Measurements from ENCODE around the gene NTM.

Gene NTM

DNA sequence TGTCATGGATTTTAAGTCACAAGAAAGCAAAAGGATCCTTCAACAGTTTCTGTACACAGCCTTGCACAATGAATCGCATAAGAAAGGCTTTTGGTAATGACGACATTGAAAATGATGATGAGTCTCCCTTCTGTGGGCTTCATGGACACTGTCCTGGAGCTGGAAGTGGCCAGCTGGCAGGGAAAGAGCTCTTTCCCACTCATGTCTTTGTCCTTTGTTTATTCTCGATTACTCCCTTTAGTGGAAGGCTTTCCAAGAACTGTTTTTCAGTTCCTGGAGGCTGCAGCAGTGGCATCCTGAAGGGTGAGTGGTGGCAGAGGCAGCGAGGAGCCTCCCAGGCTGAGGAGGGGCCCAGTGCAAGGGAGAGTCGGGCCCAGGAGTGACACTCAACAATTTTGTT is 505.2 kb downstream of the NTM start:
- TF ChIP-seq, protein P1, sequence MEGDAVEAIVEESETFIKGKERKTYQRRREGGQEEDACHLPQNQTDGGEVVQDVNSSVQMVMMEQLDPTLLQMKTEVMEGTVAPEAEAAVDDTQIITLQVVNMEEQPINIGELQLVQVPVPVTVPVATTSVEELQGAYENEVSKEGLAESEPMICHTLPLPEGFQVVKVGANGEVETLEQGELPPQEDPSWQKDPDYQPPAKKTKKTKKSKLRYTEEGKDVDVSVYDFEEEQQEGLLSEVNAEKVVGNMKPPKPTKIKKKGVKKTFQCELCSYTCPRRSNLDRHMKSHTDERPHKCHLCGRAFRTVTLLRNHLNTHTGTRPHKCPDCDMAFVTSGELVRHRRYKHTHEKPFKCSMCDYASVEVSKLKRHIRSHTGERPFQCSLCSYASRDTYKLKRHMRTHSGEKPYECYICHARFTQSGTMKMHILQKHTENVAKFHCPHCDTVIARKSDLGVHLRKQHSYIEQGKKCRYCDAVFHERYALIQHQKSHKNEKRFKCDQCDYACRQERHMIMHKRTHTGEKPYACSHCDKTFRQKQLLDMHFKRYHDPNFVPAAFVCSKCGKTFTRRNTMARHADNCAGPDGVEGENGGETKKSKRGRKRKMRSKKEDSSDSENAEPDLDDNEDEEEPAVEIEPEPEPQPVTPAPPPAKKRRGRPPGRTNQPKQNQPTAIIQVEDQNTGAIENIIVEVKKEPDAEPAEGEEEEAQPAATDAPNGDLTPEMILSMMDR (IDR thresholded peaks at IDR 0.05; ENCODE audit: low read depth, low read length), result no peak
- peak; percentile 27 to 64 for DNase-seq (ENCODE audit: low read depth in 2 of 2)
- H3K4me3 ChIP-seq (replicated peaks in 1 of 2; ENCODE audit: low read depth in 2 of 2, low read length in 2 of 2), result no peak overlapping the region

DNA sequence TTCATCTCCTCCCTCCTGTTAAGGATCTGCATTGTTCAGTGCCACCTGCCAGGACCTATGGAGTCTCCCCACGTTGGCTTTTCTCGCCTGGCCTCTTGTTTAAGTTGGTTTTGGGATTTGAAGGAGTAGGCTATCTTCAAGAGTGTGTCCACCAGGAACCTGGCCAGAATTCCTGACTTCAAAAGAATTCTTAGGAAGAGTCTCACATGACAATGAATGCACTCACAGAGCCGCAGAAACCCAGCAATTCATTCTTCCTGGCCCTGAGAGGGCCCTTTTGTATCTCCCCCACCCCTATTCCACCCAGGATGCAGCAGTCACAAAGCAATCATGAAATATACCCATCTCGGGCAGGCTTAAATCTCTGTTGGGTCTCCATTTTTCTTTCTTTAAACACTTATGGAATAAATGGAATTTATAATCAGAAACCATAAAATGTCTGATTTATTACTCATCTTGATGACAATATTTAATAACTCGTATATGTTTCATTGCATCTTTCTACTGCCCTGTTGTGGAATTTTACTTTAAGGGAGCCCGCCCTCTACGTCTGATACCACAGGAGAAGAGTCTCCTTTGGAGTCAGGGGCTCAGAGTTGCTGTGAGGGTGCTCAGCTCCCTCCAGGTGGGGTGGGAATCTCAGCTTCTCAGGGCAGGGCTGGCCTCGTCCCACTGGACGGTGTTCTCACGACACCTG is 507.0 kb downstream of the NTM start:
- no peak for DNase-seq (ENCODE audit: low read depth in 2 of 2)
- H3K4me3 ChIP-seq (replicated peaks in 1 of 2; ENCODE audit: low read depth in 2 of 2, low read length in 2 of 2), result no peak overlapping the region
- TF ChIP-seq, protein P1 (IDR thresholded peaks at IDR 0.05; ENCODE audit: low read depth, low read length), result no peak

DNA sequence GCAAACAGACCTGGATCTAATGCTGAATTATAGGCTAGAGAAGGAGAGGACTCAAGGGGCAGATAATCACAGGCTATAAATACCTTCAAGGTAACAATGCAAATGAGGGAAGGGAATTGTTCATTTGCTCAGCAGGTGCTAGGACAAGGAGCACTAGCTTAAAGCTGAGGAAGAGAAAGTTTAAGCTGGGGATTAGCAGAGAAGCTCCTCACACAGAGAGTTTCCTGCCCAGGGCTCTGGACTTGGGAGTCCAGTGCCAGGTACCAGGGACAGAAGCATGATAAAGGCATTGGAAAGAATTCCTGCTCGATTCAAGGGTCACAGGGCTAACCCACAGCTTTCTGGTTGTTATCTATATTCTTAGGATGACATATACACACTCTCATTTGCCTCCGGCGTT is 509.9 kb downstream of the NTM start:
- TF ChIP-seq, protein P1 (IDR thresholded peaks at IDR 0.05; ENCODE audit: low read depth, low read length), result no peak
- H3K4me3 ChIP-seq (replicated peaks in 1 of 2; ENCODE audit: low read depth in 2 of 2, low read length in 2 of 2), result no peak overlapping the region
- DNase-seq (ENCODE audit: low read depth in 2 of 2), result no peak

- H3K4me3 ChIP-seq (replicated peaks in 1 of 2; ENCODE audit: low read depth in 2 of 2, low read length in 2 of 2), result no peak overlapping the region
- no peak for DNase-seq (ENCODE audit: low read depth in 2 of 2)
- TF ChIP-seq, protein P1 (IDR thresholded peaks at IDR 0.05; ENCODE audit: low read depth, low read length), result no peak
Measured at GRCh38 chr11:131880976-131881375, 510.6 kb downstream of the NTM start.

DNA sequence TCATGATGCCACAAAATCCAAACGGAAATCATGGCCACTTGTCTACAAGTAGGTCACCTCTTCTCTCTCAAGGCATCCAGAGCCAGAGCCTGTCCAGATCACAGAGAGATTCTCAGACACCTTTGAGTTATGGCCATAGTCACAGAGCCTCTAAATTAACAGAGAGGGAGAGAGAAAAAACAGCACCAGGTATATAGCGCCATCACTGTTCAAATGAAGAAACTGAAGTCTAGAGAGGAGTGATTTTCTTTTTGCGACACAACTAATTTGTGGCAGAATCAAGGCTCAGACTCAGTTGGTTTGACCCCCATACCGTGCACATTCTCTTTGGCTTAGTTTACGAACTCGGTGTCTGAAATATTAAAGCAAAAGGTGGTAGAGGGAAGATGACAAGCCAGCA is 512.9 kb downstream of the NTM start:
- no peak for DNase-seq (ENCODE audit: low read depth in 2 of 2)
- H3K4me3 ChIP-seq (replicated peaks in 1 of 2; ENCODE audit: low read depth in 2 of 2, low read length in 2 of 2), result no peak overlapping the region
- TF ChIP-seq, protein P1 (IDR thresholded peaks at IDR 0.05; ENCODE audit: low read depth, low read length), result no peak

GRCh38 chr11:131884461-131885073 is 514.2 kb downstream of the NTM start:
- DNase-seq (ENCODE audit: low read depth in 2 of 2), result no peak
- no peak overlapping the region for H3K4me3 ChIP-seq (replicated peaks in 1 of 2; ENCODE audit: low read depth in 2 of 2, low read length in 2 of 2)
- TF ChIP-seq, protein P1 (IDR thresholded peaks at IDR 0.05; ENCODE audit: low read depth, low read length), result no peak
